Prostate gland (tissue), 2 donors: ENCODE results near the gene PBXIP1. TPM values are rescaled to one million over a fixed set of nuclear protein-coding genes. Genes with fewer than 3 reads are reported as not detected.

Experiments
- DNase-seq: peaks from one replicate; pipeline ENCODE4 v3.0.0-alpha.2; 2019; ENCODE audit warnings: low spot score
- H3K27ac ChIP-seq, 2 donors: fragments of 200-600 bp; sonication (generic); 2 replicates each; pipeline ENCODE4 v1.5.1; 2017 to 2019
- H3K27me3 ChIP-seq: fragments of 200-600 bp; sonication (generic); replicated peaks from 2 replicates; pipeline ENCODE4 v1.5.1; 2019; ENCODE audit not compliant: insufficient read depth
- H3K36me3 ChIP-seq, 2 donors: fragments of 200-600 bp; sonication (generic); 1 replicate in 1 of 2; 2 replicates in 1 of 2; pipeline versions ENCODE4 v1.5.1 to v1.8.1; 2017 to 2019
- H3K4me1 ChIP-seq: fragments of 200-600 bp; sonication (generic); replicated peaks from 2 replicates; pipeline ENCODE4 v1.5.1; 2019
- H3K4me3 ChIP-seq, 2 donors: fragments of 200-600 bp; sonication (generic); 2 replicates each; pipeline ENCODE4 v1.5.1; 2017 to 2019
- H3K9me3 ChIP-seq: fragments of 200-600 bp; sonication (generic); 2 replicates; pipeline ENCODE4 v1.5.1; 2017
- POLR2A ChIP-seq: fragments of 450-650 bp; IDR thresholded peaks from one replicate; pipeline ENCODE4 v1.6.1; 2016; ENCODE audit warnings: antibody characterized with exemption, mild to moderate bottlenecking
- POLR2AphosphoS5 ChIP-seq: sonication (generic); formaldehyde crosslinking; IDR thresholded peaks from one replicate; pipeline ENCODE4 v1.6.1; 2017; ENCODE audit warnings: antibody characterized with exemption
- WGBS: methylation state at CpG from one replicate; pipeline ENCODE4 v1.1.5; 2018; 5-methylcytosine and 5-hydroxymethylcytosine counted together
- intact Hi-C: fragments of 100-400 bp; cut with DNase I; formaldehyde crosslinking; loops from one replicate; pipeline ENCODE4 v1.14.2; 2022
- total RNA-seq, 2 donors: library from RNA; depleted of rRNA; stranded (reverse); fragments of >200 nt; gene quantifications; one replicate each; pipeline ENCODE4 v1.1.0, GENCODE V29; 2016
- TF ChIP-seq, protein P1 (sequence below), 4 experiments: fragments of 200-600 bp in 2 of 4; fragments of 450-650 bp in 2 of 4; sonication (generic) in 2 of 4; IDR thresholded peaks; 1 replicate in 3 of 4; 2 replicates in 1 of 4; pipeline ENCODE4 v1.5.1; 2016 to 2019; ENCODE audit warnings: antibody characterized with exemption in 4 of 4, mild to moderate bottlenecking in 2 of 4, moderate library complexity in 2 of 4

Gene PBXIP1
- total RNA-seq, 2 donors from 2014 or later = 113 to 140 TPM

DNA sequence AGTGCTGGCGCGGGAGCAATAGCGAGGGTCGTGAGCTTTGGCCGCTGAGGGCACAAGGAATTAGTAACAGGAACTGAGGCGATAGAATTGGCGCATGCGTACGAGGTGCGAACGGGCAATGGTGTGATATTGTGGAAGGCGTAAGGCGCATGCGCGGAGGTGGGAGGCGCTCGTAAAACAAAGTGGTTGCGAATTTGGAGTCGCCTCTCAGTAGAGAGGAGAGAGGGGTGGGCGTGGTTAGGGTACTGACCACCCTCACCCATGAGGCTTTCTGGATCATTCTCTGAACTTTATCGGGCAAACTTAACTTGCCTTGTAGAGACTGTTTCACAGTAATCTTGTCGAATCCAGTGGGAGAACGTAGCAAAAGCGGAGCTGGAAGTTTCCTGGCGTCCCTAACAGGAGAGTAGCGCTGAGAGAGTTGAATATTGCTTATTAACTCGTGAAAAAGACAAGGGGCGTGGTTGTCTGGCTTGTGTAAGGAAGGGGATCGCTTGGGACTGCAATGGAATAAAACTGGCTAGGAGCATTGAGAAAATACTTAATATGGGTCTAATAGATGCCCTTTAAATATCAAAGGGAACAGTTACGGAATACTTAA, 19.0 kb upstream of the PBXIP1 start:
- intact Hi-C loops = loop anchor here (2.0 kb wide), 1 partner anchor 26 kb away; no protein-coding TSS in a partner anchor
- Histone ChIP-seq H3K9me3 (no peaks in the 10 kb centered on the region), H3K27ac (peak overlapping the region; percentile 98 to 99), H3K27me3 (no peaks in the 10 kb centered on the region), H3K4me3 (peak overlapping the region; percentile 52 to 82), H3K4me1 (peaks cover 14% of the 10 kb centered on the region), H3K36me3 (no peaks in the 10 kb centered on the region)
- TF ChIP-seq POLR2A (peak; percentile 83), POLR2AphosphoS5 (peak; percentile 94)
- TF ChIP-seq, protein P1, sequence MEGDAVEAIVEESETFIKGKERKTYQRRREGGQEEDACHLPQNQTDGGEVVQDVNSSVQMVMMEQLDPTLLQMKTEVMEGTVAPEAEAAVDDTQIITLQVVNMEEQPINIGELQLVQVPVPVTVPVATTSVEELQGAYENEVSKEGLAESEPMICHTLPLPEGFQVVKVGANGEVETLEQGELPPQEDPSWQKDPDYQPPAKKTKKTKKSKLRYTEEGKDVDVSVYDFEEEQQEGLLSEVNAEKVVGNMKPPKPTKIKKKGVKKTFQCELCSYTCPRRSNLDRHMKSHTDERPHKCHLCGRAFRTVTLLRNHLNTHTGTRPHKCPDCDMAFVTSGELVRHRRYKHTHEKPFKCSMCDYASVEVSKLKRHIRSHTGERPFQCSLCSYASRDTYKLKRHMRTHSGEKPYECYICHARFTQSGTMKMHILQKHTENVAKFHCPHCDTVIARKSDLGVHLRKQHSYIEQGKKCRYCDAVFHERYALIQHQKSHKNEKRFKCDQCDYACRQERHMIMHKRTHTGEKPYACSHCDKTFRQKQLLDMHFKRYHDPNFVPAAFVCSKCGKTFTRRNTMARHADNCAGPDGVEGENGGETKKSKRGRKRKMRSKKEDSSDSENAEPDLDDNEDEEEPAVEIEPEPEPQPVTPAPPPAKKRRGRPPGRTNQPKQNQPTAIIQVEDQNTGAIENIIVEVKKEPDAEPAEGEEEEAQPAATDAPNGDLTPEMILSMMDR (IDR thresholded peaks at IDR 0.05) = no peak
- DNase-seq = peak; percentile 94
- under 1% methylated on average over 30 of the region's 30 CpGs for WGBS

- Histone ChIP-seq H3K36me3 (no peaks in the 10 kb centered on the region), H3K27me3 (no peaks in the 10 kb centered on the region), H3K4me1 (peaks cover 14% of the 10 kb centered on the region), H3K27ac (peak within 1 kb of the TSS; percentile 98 to 99), H3K4me3 (peak within 1 kb of the TSS; percentile 52 to 82), H3K9me3 (no peaks in the 10 kb centered on the region)
- peak; percentile 99 for DNase-seq
- intact Hi-C loops = loop anchor here (2.0 kb wide), 1 partner anchor 27 kb away; no protein-coding TSS in a partner anchor
- TF ChIP-seq POLR2A (peak; percentile 60), POLR2AphosphoS5 (peak; percentile 86)
- TF ChIP-seq, protein P1 (IDR thresholded peaks at IDR 0.05) = no peak
- WGBS = under 1% methylated on average over 47 of the region's 47 CpGs
Observed at GRCh38 chr1:154974102-154974807, 18.4 kb upstream of the PBXIP1 start, which contains the start of gene CKS1B. TSS of gene CKS1B (plus strand) at chr1:154974681. CDS start at chr1:154974746, 65 bp downstream.

GRCh38 chr1:154973344-154974101, 17.6 kb upstream of the PBXIP1 start:
- Histone ChIP-seq H3K4me3 (peak overlapping the region; percentile 52 to 82), H3K27me3 (no peaks in the 10 kb centered on the region), H3K9me3 (no peaks in the 10 kb centered on the region), H3K27ac (peak overlapping the region; percentile 98 to 99), H3K4me1 (peaks cover 14% of the 10 kb centered on the region), H3K36me3 (no peaks in the 10 kb centered on the region)
- WGBS = 6% methylated on average over 37 of the region's 37 CpGs
- peak; percentile 83 for TF ChIP-seq POLR2A
- TF ChIP-seq, protein P1 (IDR thresholded peaks at IDR 0.05) = peak in 2 of 4 experiments; percentile 12 to 45
- peak; percentile 88 for TF ChIP-seq POLR2AphosphoS5
- intact Hi-C loops = loop anchor here (2.0 kb wide), 1 partner anchor 27 kb away; no protein-coding TSS in a partner anchor
- DNase-seq = peak; percentile 97

DNA sequence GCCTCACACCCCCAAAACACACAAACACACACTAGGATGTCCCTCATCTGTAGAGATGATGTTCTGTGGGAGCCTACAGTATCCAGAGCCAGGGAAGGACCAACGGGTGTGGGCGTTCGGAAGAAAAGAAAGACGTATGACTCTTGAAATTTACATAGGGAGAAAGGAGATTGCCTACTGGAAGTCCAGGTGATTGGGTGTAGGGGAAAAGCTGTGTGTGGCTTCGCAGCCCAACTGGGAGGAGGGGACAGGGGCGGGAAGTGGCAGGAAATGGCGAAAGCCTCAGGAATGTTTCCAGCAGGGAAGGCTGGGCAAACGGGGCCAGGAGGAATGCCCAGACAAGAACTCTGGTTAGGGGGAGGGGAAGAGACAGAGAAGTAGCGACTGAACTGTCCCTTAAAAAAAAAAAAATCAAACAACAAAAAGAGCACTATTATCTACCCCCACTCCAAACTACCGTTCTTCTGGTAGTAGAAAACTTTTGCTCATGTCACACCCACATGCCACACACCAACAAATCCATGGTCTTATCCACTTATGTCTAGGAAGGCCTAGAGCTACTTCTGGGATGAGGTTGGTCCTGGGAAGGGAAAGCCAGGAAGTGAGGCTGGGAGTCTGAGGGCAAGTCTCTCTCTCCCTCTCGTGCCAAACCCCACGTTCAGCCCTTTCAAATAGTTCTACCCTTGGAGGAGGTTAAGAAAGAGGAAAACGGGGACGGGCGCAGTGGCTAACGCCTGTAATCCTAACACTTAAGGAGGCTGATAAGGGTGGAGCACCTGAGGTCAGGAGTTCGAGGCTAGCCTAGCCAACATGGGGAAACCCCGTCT, 16.8 kb upstream of the PBXIP1 start:
- Histone ChIP-seq H3K4me3 (peak overlapping the region; percentile 52 to 82), H3K27ac (peak overlapping the region; percentile 98 to 99), H3K27me3 (no peaks in the 10 kb centered on the region), H3K4me1 (peaks cover 14% of the 10 kb centered on the region), H3K36me3 (no peaks in the 10 kb centered on the region), H3K9me3 (no peaks in the 10 kb centered on the region)
- peak; percentile 87 for DNase-seq
- TF ChIP-seq, protein P1 (IDR thresholded peaks at IDR 0.05) = no peak
- TF ChIP-seq POLR2A (peak; percentile 50), POLR2AphosphoS5 (peak; percentile 95)
- intact Hi-C loops = no loop called here
- WGBS = 25% methylated on average over 18 of the region's 18 CpGs
